HepG2 (cell line): ENCODE measurements around the gene MCOLN1. TPM values are rescaled to one million over a fixed set of nuclear protein-coding genes. Genes with fewer than 3 reads are reported as not detected.

Experiments
- ARNTL ChIP-seq: sonication (generic); formaldehyde crosslinking; IDR thresholded peaks from 2 replicates; pipeline ENCODE4 v1.4.0; 2020; ENCODE audit warnings: mild to moderate bottlenecking, missing genetic modification reagents
- ERF ChIP-seq: IDR thresholded peaks from 2 replicates; pipeline ENCODE4 v1.6.1; 2018; ENCODE audit warnings: missing biosample characterization, missing genetic modification reagents
- ESRRA ChIP-seq: sonication (generic); formaldehyde crosslinking; IDR thresholded peaks from 2 replicates; pipeline ENCODE4 v1.5.1; 2020; ENCODE audit warnings: mild to moderate bottlenecking, low read depth, missing genetic modification reagents
- KDM4B ChIP-seq: sonication (generic); formaldehyde crosslinking; IDR thresholded peaks from 2 replicates; pipeline ENCODE4 v1.4.0; 2020; ENCODE audit warnings: missing genetic modification reagents
- NFIC ChIP-seq: IDR thresholded peaks from 2 replicates; pipeline ENCODE4 v1.6.1; 2012; ENCODE audit warnings: mild to moderate bottlenecking, low read length, inconsistent platforms
- NFKBIZ ChIP-seq: IDR thresholded peaks from 2 replicates; pipeline ENCODE4 v1.6.1; 2018; ENCODE audit warnings: missing genetic modification reagents, missing compliant biosample characterization
- NFRKB ChIP-seq: fragments of 450-650 bp; IDR thresholded peaks from 2 replicates; pipeline ENCODE4 v1.6.1; 2017
- SIN3B ChIP-seq: fragments of 150-350 bp; IDR thresholded peaks from 2 replicates; pipeline ENCODE4 v1.6.1; 2014; ENCODE audit warnings: low read length
- SP2 ChIP-seq: sonication (generic); formaldehyde crosslinking; IDR thresholded peaks from 2 replicates; pipeline ENCODE4 v1.5.1; 2020; ENCODE audit warnings: mild to moderate bottlenecking, missing genetic modification reagents
- ZBED4 ChIP-seq: sonication (generic); formaldehyde crosslinking; IDR thresholded peaks from 2 replicates; pipeline ENCODE4 v1.4.0; 2020; ENCODE audit warnings: missing genetic modification reagents, borderline replicate concordance
- ZMAT3 ChIP-seq: sonication (generic); formaldehyde crosslinking; conservative IDR thresholded peaks from 2 replicates; pipeline ENCODE4 v1.7.0; 2021; ENCODE audit warnings: missing genetic modification reagents
- ZNF275 ChIP-seq: sonication (generic); formaldehyde crosslinking; IDR thresholded peaks from 2 replicates; pipeline ENCODE4 v1.8.0; 2022; ENCODE audit warnings: missing genetic modification reagents, mild to moderate bottlenecking, inconsistent platforms, borderline replicate concordance
- ZNF432 ChIP-seq: sonication (generic); formaldehyde crosslinking; IDR thresholded peaks from 2 replicates; pipeline ENCODE4 v1.5.0; 2020; ENCODE audit warnings: missing genetic modification reagents, mild to moderate bottlenecking, borderline replicate concordance
- ZNF451 ChIP-seq: sonication (generic); formaldehyde crosslinking; IDR thresholded peaks from 2 replicates; pipeline ENCODE4 v1.5.0; 2020; ENCODE audit warnings: mild to moderate bottlenecking, missing genetic modification reagents
- ZNF598 ChIP-seq: sonication (generic); formaldehyde crosslinking; IDR thresholded peaks from 2 replicates; pipeline ENCODE4 v1.5.1; 2020; ENCODE audit warnings: mild to moderate bottlenecking, missing genetic modification reagents, borderline replicate concordance
- ZSCAN22 ChIP-seq: sonication (generic); formaldehyde crosslinking; IDR thresholded peaks from 2 replicates; pipeline ENCODE4 v1.4.0; 2020; ENCODE audit warnings: mild to moderate bottlenecking, missing genetic modification reagents
- ZSCAN30 ChIP-seq: sonication (generic); formaldehyde crosslinking; IDR thresholded peaks from 2 replicates; pipeline ENCODE4 v1.5.0; 2020; ENCODE audit warnings: mild to moderate bottlenecking, missing genetic modification reagents
- polyA plus RNA-seq, 8 experiments: library from polyadenylated mRNA; depleted of rRNA in 3 of 8; stranded (reverse) in 7 of 8; unstranded in 1 of 8; fragments of >200 nt; fragmentation: Illumina TruSeq in 4 of 8; extraction: Trizol in 4 of 8; gene quantifications; 2 replicates each; pipeline versions ENCODE4 v1.2.1 to v1.2.3, GENCODE V29; 2011 to 2016; ENCODE audit warnings: low read depth in 4 of 8, missing spikeins in 1 of 8, mixed read lengths in 1 of 8; ENCODE audit not compliant: insufficient read depth in 1 of 8
- total RNA-seq, 5 experiments: library from RNA; depleted of rRNA; stranded (reverse); fragments of >200 nt; fragmentation: Illumina TruSeq; extraction: Trizol; gene quantifications; 2 replicates each; pipeline ENCODE4 v1.2.3, GENCODE V29; 2016; ENCODE audit warnings: low read depth in 1 of 5
- TF ChIP-seq, protein P1 (sequence below): sonication (generic); formaldehyde crosslinking; IDR thresholded peaks from 2 replicates; pipeline ENCODE4 v1.4.0; 2020; ENCODE audit warnings: missing genetic modification reagents
- TF ChIP-seq, protein P2 (sequence below): sonication (generic); formaldehyde crosslinking; IDR thresholded peaks from 2 replicates; pipeline ENCODE4 v1.4.0; 2020; ENCODE audit warnings: missing genetic modification reagents, borderline replicate concordance

MCOLN1 gene
- total and polyA plus RNA-seq, 2 of the 13 experiments (the other 11 are each of a cell fraction or from before 2014, with no cell fraction given) = 3.4 to 15.7 TPM

DNA sequence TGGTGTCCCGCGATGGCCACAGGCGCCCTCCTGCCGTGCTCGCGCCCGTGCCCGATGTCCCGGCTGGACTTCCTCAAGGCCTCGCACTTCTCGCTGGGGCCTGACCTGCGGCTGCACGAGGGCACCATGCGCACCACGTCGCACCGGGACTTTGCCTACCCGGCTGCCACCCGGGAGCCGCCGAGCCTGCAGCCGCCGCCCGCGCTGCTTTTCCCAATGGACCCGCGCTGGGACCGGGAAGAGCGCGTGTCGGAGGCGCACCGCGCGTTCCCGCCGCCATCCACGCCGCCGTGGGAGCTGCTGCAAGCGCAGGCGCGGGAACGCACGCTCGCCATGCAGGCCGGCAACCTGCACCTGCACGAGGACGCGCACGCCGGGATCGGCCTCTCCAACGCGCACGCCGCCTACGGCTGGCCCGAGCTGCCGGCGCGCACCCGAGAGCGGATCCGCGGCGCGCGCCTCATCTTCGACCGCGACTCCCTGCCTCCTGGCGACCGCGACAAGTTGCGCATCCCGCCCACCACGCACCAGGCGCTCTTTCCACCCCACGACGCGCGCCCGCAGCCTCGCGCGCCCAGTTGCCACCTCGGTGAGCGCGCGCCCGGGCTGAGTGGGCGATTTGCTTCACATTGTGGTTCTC lies 21.5 kb upstream of the MCOLN1 start (continued):
- TF ChIP-seq ZNF275 (no peak; the same call in 1 of the 2 replicates), ARNTL (CRISPR knock-in tag) (no peak), ZSCAN22 (no peak), ERF (CRISPR knock-in tag) (no peak), SP2 (peak; percentile 32), ZNF432 (CRISPR knock-in tag) (no peak), ESRRA (CRISPR knock-in tag) (no peak), KDM4B (CRISPR knock-in tag) (no peak), ZBED4 (no peak), ZMAT3 (no peak), NFKBIZ (CRISPR knock-in tag) (no peak), SIN3B (no peak), ZNF598 (CRISPR knock-in tag) (no peak), ZSCAN30 (CRISPR knock-in tag) (no peak), NFIC (no peak), NFRKB (no peak), ZNF451 (CRISPR knock-in tag) (no peak)
- TF ChIP-seq, protein P1, sequence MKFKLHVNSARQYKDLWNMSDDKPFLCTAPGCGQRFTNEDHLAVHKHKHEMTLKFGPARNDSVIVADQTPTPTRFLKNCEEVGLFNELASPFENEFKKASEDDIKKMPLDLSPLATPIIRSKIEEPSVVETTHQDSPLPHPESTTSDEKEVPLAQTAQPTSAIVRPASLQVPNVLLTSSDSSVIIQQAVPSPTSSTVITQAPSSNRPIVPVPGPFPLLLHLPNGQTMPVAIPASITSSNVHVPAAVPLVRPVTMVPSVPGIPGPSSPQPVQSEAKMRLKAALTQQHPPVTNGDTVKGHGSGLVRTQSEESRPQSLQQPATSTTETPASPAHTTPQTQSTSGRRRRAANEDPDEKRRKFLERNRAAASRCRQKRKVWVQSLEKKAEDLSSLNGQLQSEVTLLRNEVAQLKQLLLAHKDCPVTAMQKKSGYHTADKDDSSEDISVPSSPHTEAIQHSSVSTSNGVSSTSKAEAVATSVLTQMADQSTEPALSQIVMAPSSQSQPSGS (CRISPR knock-in tag) = no peak
- TF ChIP-seq, protein P2, sequence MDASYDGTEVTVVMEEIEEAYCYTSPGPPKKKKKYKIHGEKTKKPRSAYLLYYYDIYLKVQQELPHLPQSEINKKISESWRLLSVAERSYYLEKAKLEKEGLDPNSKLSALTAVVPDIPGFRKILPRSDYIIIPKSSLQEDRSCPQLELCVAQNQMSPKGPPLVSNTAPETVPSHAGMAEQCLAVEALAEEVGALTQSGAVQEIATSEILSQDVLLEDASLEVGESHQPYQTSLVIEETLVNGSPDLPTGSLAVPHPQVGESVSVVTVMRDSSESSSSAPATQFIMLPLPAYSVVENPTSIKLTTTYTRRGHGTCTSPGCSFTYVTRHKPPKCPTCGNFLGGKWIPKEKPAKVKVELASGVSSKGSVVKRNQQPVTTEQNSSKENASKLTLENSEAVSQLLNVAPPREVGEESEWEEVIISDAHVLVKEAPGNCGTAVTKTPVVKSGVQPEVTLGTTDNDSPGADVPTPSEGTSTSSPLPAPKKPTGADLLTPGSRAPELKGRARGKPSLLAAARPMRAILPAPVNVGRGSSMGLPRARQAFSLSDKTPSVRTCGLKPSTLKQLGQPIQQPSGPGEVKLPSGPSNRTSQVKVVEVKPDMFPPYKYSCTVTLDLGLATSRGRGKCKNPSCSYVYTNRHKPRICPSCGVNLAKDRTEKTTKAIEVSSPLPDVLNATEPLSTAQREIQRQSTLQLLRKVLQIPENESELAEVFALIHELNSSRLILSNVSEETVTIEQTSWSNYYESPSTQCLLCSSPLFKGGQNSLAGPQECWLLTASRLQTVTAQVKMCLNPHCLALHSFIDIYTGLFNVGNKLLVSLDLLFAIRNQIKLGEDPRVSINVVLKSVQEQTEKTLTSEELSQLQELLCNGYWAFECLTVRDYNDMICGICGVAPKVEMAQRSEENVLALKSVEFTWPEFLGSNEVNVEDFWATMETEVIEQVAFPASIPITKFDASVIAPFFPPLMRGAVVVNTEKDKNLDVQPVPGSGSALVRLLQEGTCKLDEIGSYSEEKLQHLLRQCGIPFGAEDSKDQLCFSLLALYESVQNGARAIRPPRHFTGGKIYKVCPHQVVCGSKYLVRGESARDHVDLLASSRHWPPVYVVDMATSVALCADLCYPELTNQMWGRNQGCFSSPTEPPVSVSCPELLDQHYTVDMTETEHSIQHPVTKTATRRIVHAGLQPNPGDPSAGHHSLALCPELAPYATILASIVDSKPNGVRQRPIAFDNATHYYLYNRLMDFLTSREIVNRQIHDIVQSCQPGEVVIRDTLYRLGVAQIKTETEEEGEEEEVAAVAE (CRISPR knock-in tag) = no peak
